Activated CD8-positive, alpha-beta memory T cell treated with anti-CD3 and anti-CD28 coated beads for 36 hours (primary cell): Measurements from ENCODE around the gene GREB1. TPM values are rescaled to one million over a fixed set of nuclear protein-coding genes. Genes with fewer than 3 reads are reported as not detected.

Source experiments
- CTCF ChIA-PET: fragments of 350-600 bp; sonication (Branson Sonifier 250); formaldehyde crosslinking; loops from one replicate; lab custom pipeline; 2021; ENCODE audit warnings: antibody characterized with exemption; lab: Charles Lee
- POLR2A ChIA-PET: fragments of 350-600 bp; sonication (Branson Sonifier 250); formaldehyde crosslinking; loops from one replicate; lab custom pipeline; 2021; ENCODE audit warnings: antibody characterized with exemption; lab: Charles Lee
- total RNA-seq, 2 experiments: library from RNA; stranded (reverse); gene quantifications; one replicate each; pipeline ENCODE4 v1.2.3, GENCODE V29; 2021

Gene GREB1
- total RNA-seq, 2 experiments from 2014 or later: 0.30 to 0.86 TPM

GRCh38 chr2:11616097-11616687, 82.3 kb downstream of the GREB1 start:
- CTCF ChIA-PET: no interaction called here
- POLR2A ChIA-PET: no interaction called here

GRCh38 chr2:11616851-11617415, 83.1 kb downstream of the GREB1 start:
- ChIA-PET POLR2A (no interaction called here), CTCF (no interaction called here)

- ChIA-PET POLR2A (no interaction called here), CTCF (no interaction called here)
These were observed 83.7 kb downstream of the GREB1 start for GRCh38 chr2:11617527-11617926.

GRCh38 chr2:11617984-11618707, 84.3 kb downstream of the GREB1 start:
- ChIA-PET CTCF (no interaction called here), POLR2A (no interaction called here)

- ChIA-PET CTCF (no interaction called here), POLR2A (no interaction called here)
These were observed 84.8 kb downstream of the GREB1 start for GRCh38 chr2:11618708-11619062.

- CTCF ChIA-PET: no interaction called here
- POLR2A ChIA-PET: no interaction called here
These were observed 87.6 kb downstream of the GREB1 start for GRCh38 chr2:11621410-11621809.

GRCh38 chr2:11622611-11623010, 88.8 kb downstream of the GREB1 start:
- CTCF ChIA-PET: no interaction called here
- POLR2A ChIA-PET: no interaction called here

GRCh38 chr2:11624893-11625292, 91.0 kb downstream of the GREB1 start:
- CTCF ChIA-PET: interaction anchor here (0.7 kb wide), 1 partner anchor 330 kb away, joined by 8 read pairs; no protein-coding TSS in a partner anchor

GRCh38 chr2:11625671-11626070, 91.8 kb downstream of the GREB1 start:
- POLR2A ChIA-PET: no interaction called here
- CTCF ChIA-PET: no interaction called here

More at GRCh38 chr2:11624893-11625292, 91.0 kb downstream of the GREB1 start:
- POLR2A ChIA-PET: interaction anchor here (0.7 kb wide), 1 partner anchor 456 kb away, joined by 3 read pairs; no protein-coding TSS in a partner anchor

GRCh38 chr2:11628675-11629074, 94.8 kb downstream of the GREB1 start:
- POLR2A ChIA-PET: no interaction called here

GRCh38 chr2:11629215-11629614, 95.4 kb downstream of the GREB1 start:
- ChIA-PET POLR2A (no interaction called here), CTCF (no interaction called here)

More at GRCh38 chr2:11628675-11629074, 94.8 kb downstream of the GREB1 start:
- CTCF ChIA-PET: no interaction called here

GRCh38 chr2:11629851-11630250, 96.0 kb downstream of the GREB1 start:
- ChIA-PET CTCF (no interaction called here), POLR2A (no interaction called here)

GRCh38 chr2:11630855-11631254, 97.0 kb downstream of the GREB1 start:
- CTCF ChIA-PET: no interaction called here
- POLR2A ChIA-PET: no interaction called here

- CTCF ChIA-PET: no interaction called here
- POLR2A ChIA-PET: no interaction called here
These were observed 97.6 kb downstream of the GREB1 start for GRCh38 chr2:11631462-11631861.

- CTCF ChIA-PET: no interaction called here
- POLR2A ChIA-PET: no interaction called here
These were observed 100.2 kb downstream of the GREB1 start for GRCh38 chr2:11633923-11634478.

- POLR2A ChIA-PET: no interaction called here
- CTCF ChIA-PET: no interaction called here
These were observed 100.7 kb downstream of the GREB1 start for GRCh38 chr2:11634584-11634983.

- ChIA-PET CTCF (no interaction called here), POLR2A (no interaction called here)
These were observed 101.3 kb downstream of the GREB1 start for GRCh38 chr2:11635141-11635540.

- CTCF ChIA-PET: interaction anchor here (1.0 kb wide), 1 partner anchor 148 kb away, joined by 3 read pairs; no protein-coding TSS in a partner anchor
These were observed 102.9 kb downstream of the GREB1 start for GRCh38 chr2:11636593-11637295.

GRCh38 chr2:11637546-11637945, 103.7 kb downstream of the GREB1 start:
- ChIA-PET CTCF (interaction anchor here (1.0 kb wide), 1 partner anchor 148 kb away, joined by 3 read pairs; no protein-coding TSS in a partner anchor), POLR2A (no interaction called here)

More at GRCh38 chr2:11636593-11637295, 102.9 kb downstream of the GREB1 start:
- POLR2A ChIA-PET: no interaction called here

- ChIA-PET POLR2A (no interaction called here), CTCF (no interaction called here)
These were observed 105.7 kb downstream of the GREB1 start for GRCh38 chr2:11639503-11639902.
